Neuronal stem cell (in vitro differentiated cells): Measurements from ENCODE around the gene NKAPL.

ENCODE experiments used
- DNase-seq: peaks from one replicate; pipeline ENCODE4 v3.0.0-alpha.2; 2013; ENCODE audit warnings: low spot score
- H2AFZ ChIP-seq: one replicate; pipeline ENCODE4 v1.6.1; 2013; ENCODE audit warnings: mild to moderate bottlenecking, low read length, inconsistent platforms
- H2AK5ac ChIP-seq: 2 replicates; pipeline ENCODE4 v1.6.1; 2013; ENCODE audit warnings: low read depth, mild to moderate bottlenecking, inconsistent platforms, low read length, moderate library complexity, mixed read lengths
- H2BK120ac ChIP-seq: 2 replicates; pipeline ENCODE4 v1.6.1; 2013; ENCODE audit warnings: low read depth, mild to moderate bottlenecking, inconsistent platforms, low read length, moderate library complexity, mixed read lengths
- H2BK12ac ChIP-seq: one replicate; pipeline ENCODE4 v1.6.1; 2013; ENCODE audit warnings: low read length, inconsistent platforms
- H2BK15ac ChIP-seq: 2 replicates; pipeline ENCODE4 v1.6.1; 2013; ENCODE audit warnings: mild to moderate bottlenecking, low read length, inconsistent platforms, mixed read lengths
- H2BK5ac ChIP-seq: one replicate; pipeline ENCODE4 v1.6.1; 2013; ENCODE audit warnings: inconsistent platforms, mild to moderate bottlenecking, low read length, moderate library complexity
- H3K14ac ChIP-seq: one replicate; pipeline ENCODE4 v1.6.1; 2013; ENCODE audit warnings: low read length, inconsistent platforms
- H3K18ac ChIP-seq: 2 replicates; pipeline ENCODE4 v1.6.1; 2013; ENCODE audit warnings: low read length, inconsistent platforms
- H3K23ac ChIP-seq: 2 replicates; pipeline ENCODE4 v1.6.1; 2013; ENCODE audit warnings: low read depth, mild to moderate bottlenecking, mixed read lengths, low read length, inconsistent platforms; ENCODE audit not compliant: poor library complexity
- H3K27ac ChIP-seq: replicated peaks from 3 replicates; pipeline ENCODE4 v1.5.1; 2013; ENCODE audit warnings: low read length, inconsistent platforms
- H3K27me3 ChIP-seq, 3 experiments: 2 replicates each; pipeline ENCODE4 v1.6.1; 2013; ENCODE audit warnings: low read length in 3 of 3, mild to moderate bottlenecking in 2 of 3, inconsistent platforms in 1 of 3, low read depth in 1 of 3, mixed read lengths in 1 of 3, moderate library complexity in 1 of 3; ENCODE audit not compliant: control insufficient read depth in 3 of 3, insufficient read depth in 3 of 3
- H3K36me3 ChIP-seq, 2 donors: replicated peaks in 1 of 2; 2 replicates each; pipeline ENCODE4 v1.6.1; 2013; ENCODE audit warnings: low read length in 2 of 2; ENCODE audit not compliant: control insufficient read depth in 2 of 2, insufficient read depth in 2 of 2
- H3K4ac ChIP-seq: 2 replicates; pipeline ENCODE4 v1.6.1; 2013; ENCODE audit warnings: inconsistent platforms, mild to moderate bottlenecking, low read length, moderate library complexity
- H3K4me1 ChIP-seq, 2 donors: 1 replicate in 1 of 2; 2 replicates in 1 of 2; pipeline ENCODE4 v1.6.1; 2013; ENCODE audit warnings: low read length in 2 of 2, low read depth in 1 of 2; ENCODE audit not compliant: control insufficient read depth in 2 of 2, insufficient read depth in 1 of 2
- H3K4me2 ChIP-seq: one replicate; pipeline ENCODE4 v1.6.1; 2013; ENCODE audit warnings: mild to moderate bottlenecking, low read length, inconsistent platforms; ENCODE audit not compliant: insufficient read depth, poor library complexity, severe bottlenecking
- H3K4me3 ChIP-seq, 2 donors: 2 replicates each; pipeline ENCODE4 v1.5.1; 2013; ENCODE audit warnings: low read length in 2 of 2, mild to moderate bottlenecking in 2 of 2, inconsistent platforms in 1 of 2, moderate library complexity in 1 of 2
- H3K79me1 ChIP-seq: one replicate; pipeline ENCODE4 v1.6.1; 2013; ENCODE audit warnings: low read depth, mild to moderate bottlenecking, inconsistent platforms, low read length, moderate library complexity
- H3K9ac ChIP-seq: one replicate; pipeline ENCODE4 v1.6.1; 2013; ENCODE audit warnings: mild to moderate bottlenecking, low read depth, low read length, inconsistent platforms; ENCODE audit not compliant: poor library complexity
- H3K9me3 ChIP-seq, 2 donors: replicated peaks in 1 of 2; 2 replicates each; pipeline versions ENCODE3 to v1.6.1; 2013; ENCODE audit warnings: low read length in 2 of 2, mild to moderate bottlenecking in 2 of 2, inconsistent platforms in 1 of 2, low read depth in 1 of 2, mixed read lengths in 1 of 2, moderate library complexity in 1 of 2; ENCODE audit not compliant: control insufficient read depth in 2 of 2, insufficient read depth in 1 of 2
- H4K8ac ChIP-seq: one replicate; pipeline ENCODE4 v1.6.1; 2013; ENCODE audit warnings: low read depth, mild to moderate bottlenecking, inconsistent platforms, low read length, moderate library complexity
- H4K91ac ChIP-seq: one replicate; pipeline ENCODE4 v1.6.1; 2013; ENCODE audit warnings: low read length, low read depth, mild to moderate bottlenecking, inconsistent platforms; ENCODE audit not compliant: poor library complexity
- WGBS, 2 donors: extraction: QIAGEN DNeasy Blood & Tissue Kit; methylation state at CpG; one replicate each; pipeline ENCODE4 v1.1.7; 2013; ENCODE audit warnings: missing lambda C conversion rate in 2 of 2, mixed read lengths in 1 of 2; ENCODE audit not compliant: insufficient read length in 2 of 2, insufficient replicate concordance in 1 of 2; ENCODE audit errors: extremely low coverage in 2 of 2; 5-methylcytosine and 5-hydroxymethylcytosine counted together

NKAPL gene

DNA sequence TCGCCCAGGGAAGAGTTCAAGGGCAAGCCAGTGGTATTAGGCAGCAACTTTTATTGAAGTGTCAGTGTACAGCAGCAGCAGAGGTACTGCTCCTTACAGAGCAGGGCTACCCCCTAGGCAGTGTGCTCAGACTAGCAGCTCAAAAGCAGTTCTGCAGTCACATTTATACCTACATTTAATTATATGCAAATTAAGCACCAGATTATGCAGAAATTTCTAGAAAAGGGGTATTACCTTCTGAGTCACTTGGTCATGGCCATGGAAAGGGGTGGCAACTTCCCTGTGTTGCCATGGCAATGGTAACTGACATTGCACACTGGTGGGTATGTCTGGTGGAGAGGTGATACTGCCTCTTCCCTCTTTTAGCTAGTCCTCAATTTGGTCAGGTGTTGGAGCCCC is 5.0 kb upstream of the NKAPL start:
- H3K27ac ChIP-seq, result no peak overlapping the region
- no peak overlapping the region for H4K91ac ChIP-seq
- no CpG with 5 or more reads among the region's 1 CpG for WGBS, 2 donors
- no peaks in the 10 kb centered on the region for H3K79me1 ChIP-seq
- H3K36me3 ChIP-seq, result peaks cover 0 to 5% of the 10 kb centered on the region in 2 donors
- no peak overlapping the region for H3K4me3 ChIP-seq
- no peaks in the 10 kb centered on the region for H3K27me3 ChIP-seq
- H3K9ac ChIP-seq, result no peak overlapping the region
- H3K4ac ChIP-seq, result no peak overlapping the region
- H3K9me3 ChIP-seq, result no peaks in the 10 kb centered on the region
- H2AFZ ChIP-seq, result no peak overlapping the region
- H2BK15ac ChIP-seq, result no peak overlapping the region
- H2BK5ac ChIP-seq, result no peak overlapping the region
- peaks cover 3 to 5% of the 10 kb centered on the region in 2 donors for H3K4me1 ChIP-seq
- H2AK5ac ChIP-seq, result no peak overlapping the region
- no peak overlapping the region for H4K8ac ChIP-seq
- no peak overlapping the region for H2BK120ac ChIP-seq
- H3K23ac ChIP-seq, result no peak overlapping the region
- no peak overlapping the region for H2BK12ac ChIP-seq
- H3K14ac ChIP-seq, result no peak overlapping the region
- no peak overlapping the region for H3K18ac ChIP-seq
- H3K4me2 ChIP-seq, result no peak overlapping the region
- no peak for DNase-seq

DNA sequence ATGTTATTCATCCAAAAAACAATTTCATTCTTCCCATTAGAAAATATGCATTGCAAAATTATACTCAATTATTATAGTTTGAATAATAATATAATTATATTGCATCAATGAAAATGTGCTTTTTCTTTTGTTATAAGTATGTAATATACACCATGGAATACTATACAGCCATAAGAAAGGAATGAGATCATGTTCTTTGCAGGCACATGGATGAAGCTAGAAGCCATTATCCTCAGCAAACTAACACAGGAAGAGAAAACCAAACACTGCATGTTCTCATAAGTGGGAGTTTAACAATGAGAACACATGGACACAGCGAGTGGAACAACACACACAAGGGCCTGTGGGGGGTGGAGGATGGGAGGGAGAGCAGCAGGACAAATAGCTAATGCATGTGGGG is 2.1 kb upstream of the NKAPL start:
- Histone ChIP-seq H2AFZ (no peak overlapping the region), H2BK15ac (no peak overlapping the region), H2AK5ac (no peak overlapping the region), H3K9ac (no peak overlapping the region), H4K91ac (no peak overlapping the region), H3K4me2 (no peak overlapping the region), H3K14ac (no peak overlapping the region), H3K4me1 (peaks cover 3% of the 10 kb centered on the region in 2 donors), H3K27me3 (peaks cover 0 to 4% (median 0%) of the 10 kb centered on the region in 3 experiments), H3K9me3 (peaks cover 0 to 3% of the 10 kb centered on the region in 2 donors), H4K8ac (no peak overlapping the region), H2BK5ac (no peak overlapping the region), H3K23ac (no peak overlapping the region), H3K27ac (no peak overlapping the region), H2BK120ac (no peak overlapping the region), H3K18ac (no peak overlapping the region), H2BK12ac (no peak overlapping the region), H3K4ac (no peak overlapping the region), H3K79me1 (no peaks in the 10 kb centered on the region), H3K36me3 (no peaks in the 10 kb centered on the region), H3K4me3 (no peak overlapping the region)
- no CpG with 5 or more reads among the region's 1 CpG for WGBS, 2 donors
- no peak for DNase-seq

- no peak overlapping the region for H2AFZ ChIP-seq
- H2BK120ac ChIP-seq, result no peak overlapping the region
- no peak overlapping the region for H3K9ac ChIP-seq
- H2BK5ac ChIP-seq, result no peak overlapping the region
- H3K18ac ChIP-seq, result no peak overlapping the region
- no peak overlapping the region for H3K27ac ChIP-seq
- H3K27me3 ChIP-seq, result peaks cover 0 to 13% (median 0%) of the 10 kb centered on the region in 3 experiments
- no peak overlapping the region for H2BK12ac ChIP-seq
- H3K4me3 ChIP-seq, result no peak overlapping the region
- no peak overlapping the region for H2AK5ac ChIP-seq
- no peaks in the 10 kb centered on the region for H3K36me3 ChIP-seq
- H3K4me1 ChIP-seq, result peaks cover 0 to 2% of the 10 kb centered on the region in 2 donors
- no peak overlapping the region for H3K4me2 ChIP-seq
- no peak for DNase-seq
- H4K8ac ChIP-seq, result no peak overlapping the region
- H3K23ac ChIP-seq, result no peak overlapping the region
- H3K14ac ChIP-seq, result no peak overlapping the region
- no peak overlapping the region for H4K91ac ChIP-seq
- no peaks in the 10 kb centered on the region for H3K79me1 ChIP-seq
- no CpG with 5 or more reads among the region's 2 CpGs for WGBS, 2 donors
- H2BK15ac ChIP-seq, result no peak overlapping the region
- peaks cover 0 to 3% of the 10 kb centered on the region in 2 donors for H3K9me3 ChIP-seq
- no peak overlapping the region for H3K4ac ChIP-seq
Observed at GRCh38 chr6:28263922-28264321, 4.8 kb downstream of the NKAPL start.

DNA sequence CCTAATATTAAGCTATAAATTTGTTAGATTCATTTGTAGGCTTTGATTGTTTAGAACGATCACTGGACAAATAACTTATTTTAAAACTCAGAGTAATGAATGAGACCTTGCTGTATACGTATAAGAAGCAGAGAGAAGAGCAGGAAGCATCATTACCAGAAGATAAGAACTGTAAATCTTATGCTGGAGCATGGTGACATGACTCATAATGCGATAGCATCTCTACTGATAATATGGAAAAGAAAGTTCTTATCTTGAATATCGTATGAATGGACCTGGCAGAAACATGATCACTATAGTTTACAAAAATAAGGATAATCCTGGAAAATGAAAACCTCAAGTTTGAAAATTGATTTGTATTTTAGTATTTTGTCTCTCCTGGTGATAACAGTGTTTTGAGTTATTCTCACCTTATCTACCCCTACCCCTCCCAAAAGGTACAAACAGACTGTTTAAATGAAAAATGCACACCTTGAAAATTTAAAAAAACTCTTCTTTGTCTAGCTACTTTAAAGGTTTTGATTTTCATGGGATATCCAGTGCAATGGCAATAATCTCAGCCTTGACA is 5.8 kb downstream of the NKAPL start:
- H2BK120ac ChIP-seq, result no peak overlapping the region
- H2AK5ac ChIP-seq, result no peak overlapping the region
- no peak overlapping the region for H3K4me2 ChIP-seq
- no peak for DNase-seq
- no peak overlapping the region for H4K91ac ChIP-seq
- H3K9me3 ChIP-seq, result peaks cover 0 to 3% of the 10 kb centered on the region in 2 donors
- no peaks in the 10 kb centered on the region for H3K36me3 ChIP-seq
- no peak overlapping the region for H3K4ac ChIP-seq
- H2BK15ac ChIP-seq, result no peak overlapping the region
- no peak overlapping the region for H2BK12ac ChIP-seq
- no peak overlapping the region for H2BK5ac ChIP-seq
- no peak overlapping the region for H3K23ac ChIP-seq
- H3K9ac ChIP-seq, result no peak overlapping the region
- no peak overlapping the region for H2AFZ ChIP-seq
- H3K27me3 ChIP-seq, result peaks cover 0 to 13% (median 0%) of the 10 kb centered on the region in 3 experiments
- no peak overlapping the region for H3K14ac ChIP-seq
- H4K8ac ChIP-seq, result no peak overlapping the region
- no peak overlapping the region for H3K27ac ChIP-seq
- no peak overlapping the region for H3K4me3 ChIP-seq
- no peak overlapping the region for H3K18ac ChIP-seq
- H3K79me1 ChIP-seq, result no peaks in the 10 kb centered on the region
- peaks cover 0 to 2% of the 10 kb centered on the region in 2 donors for H3K4me1 ChIP-seq
- no CpG with 5 or more reads among the region's 4 CpGs for WGBS, 2 donors
